Hypothalamus (tissue), 51 donors: ENCODE measurements around the gene RIPPLY2.
A peak's percentile ranks its signal among the peaks of the same experiment; 100 is the strongest.
"Not testable (repeated sequence)": the region's sequence is repeated elsewhere in the genome, so short reads cannot be mapped to it uniquely, and the experiment has no call there.

Experiments used
- DNase-seq, 51 donors: peaks; one replicate each; lab custom pipeline; 2025; lab: John Stamatoyannopoulos, UW

Gene RIPPLY2, protein sequence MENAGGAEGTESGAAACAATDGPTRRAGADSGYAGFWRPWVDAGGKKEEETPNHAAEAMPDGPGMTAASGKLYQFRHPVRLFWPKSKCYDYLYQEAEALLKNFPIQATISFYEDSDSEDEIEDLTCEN

DNA sequence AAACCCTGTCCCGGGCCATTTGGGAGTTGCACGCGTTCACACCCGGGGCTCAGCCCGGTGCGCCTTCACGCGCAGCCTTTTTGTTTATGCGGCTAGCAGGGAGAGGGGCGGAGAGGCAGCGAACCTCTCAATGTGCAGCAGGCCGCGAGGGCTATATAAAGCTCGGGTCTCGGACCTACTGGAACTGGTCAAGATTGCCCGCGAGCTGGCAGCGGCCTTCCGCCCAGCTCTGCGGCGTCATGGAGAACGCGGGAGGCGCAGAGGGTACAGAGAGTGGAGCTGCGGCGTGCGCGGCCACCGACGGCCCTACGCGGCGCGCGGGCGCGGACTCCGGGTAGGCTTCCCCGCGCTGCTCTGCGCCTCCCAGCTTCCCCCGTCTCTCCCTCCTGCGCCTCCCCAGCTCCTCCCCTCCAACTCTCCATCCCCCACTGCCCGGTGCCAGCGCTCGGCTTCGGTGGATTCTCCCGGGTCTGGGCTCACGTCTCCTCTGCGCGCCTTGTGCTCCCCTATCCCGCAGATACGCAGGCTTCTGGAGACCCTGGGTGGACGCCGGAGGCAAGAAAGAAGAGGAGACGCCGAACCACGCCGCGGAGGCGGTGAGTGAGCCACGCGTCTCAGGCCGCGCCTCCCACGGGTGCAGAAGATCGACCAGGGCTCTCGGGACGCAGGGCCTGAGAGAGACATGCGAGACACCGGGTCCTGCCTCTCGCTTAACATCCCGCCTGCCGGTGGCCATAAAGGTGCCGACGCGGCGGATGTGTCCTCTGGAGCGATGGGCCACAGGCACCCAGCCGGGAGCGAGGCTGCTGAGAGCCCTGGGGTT is at the start of gene RIPPLY2:
RIPPLY2 (plus strand) TSS at position 183 of the 823 bp plus-strand sequence; CDS start at position 240, 57 bp downstream.
- DNase-seq, result peak in 50 of 51 donors; percentile 7 to 92 (median 64)

DNA sequence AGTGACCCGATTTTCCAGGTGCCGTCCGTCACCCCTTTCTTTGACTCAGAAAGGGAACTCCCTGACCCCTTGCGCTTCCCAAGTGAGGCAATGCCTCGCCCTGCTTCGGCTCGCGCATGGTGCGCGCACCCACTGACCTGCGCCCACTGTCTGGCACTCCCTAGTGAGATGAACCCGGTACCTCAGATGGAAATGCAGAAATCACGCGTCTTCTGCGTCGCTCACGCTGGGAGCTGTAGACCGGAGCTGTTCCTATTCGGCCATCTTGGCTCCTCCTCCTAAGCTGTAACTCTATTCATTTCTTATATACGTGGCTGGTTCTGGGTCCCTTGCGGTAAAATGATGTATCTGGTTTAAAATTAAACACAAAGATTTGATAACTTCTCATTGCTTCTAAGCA is 49.7 kb upstream of the RIPPLY2 start:
- DNase-seq, result not testable (repeated sequence)

DNA sequence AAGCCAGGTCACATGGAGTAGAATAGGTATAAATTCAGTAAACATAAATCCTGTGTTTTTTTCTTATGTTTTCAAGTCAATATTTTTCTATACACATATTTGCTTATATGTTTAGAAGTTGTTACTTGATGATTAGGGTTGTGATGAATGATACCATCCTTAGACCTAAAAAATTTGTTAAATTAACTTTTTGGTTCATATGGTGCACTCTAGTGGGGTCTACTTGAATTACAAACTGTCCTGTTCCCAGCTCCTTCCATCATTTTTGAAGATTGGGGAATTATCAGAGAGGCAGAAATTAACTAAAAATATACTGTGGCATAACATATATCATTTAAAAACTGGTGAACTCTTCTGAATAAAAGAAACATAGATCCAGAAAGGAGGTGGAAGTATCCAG is 48.3 kb upstream of the RIPPLY2 start:
- no peak for DNase-seq

DNA sequence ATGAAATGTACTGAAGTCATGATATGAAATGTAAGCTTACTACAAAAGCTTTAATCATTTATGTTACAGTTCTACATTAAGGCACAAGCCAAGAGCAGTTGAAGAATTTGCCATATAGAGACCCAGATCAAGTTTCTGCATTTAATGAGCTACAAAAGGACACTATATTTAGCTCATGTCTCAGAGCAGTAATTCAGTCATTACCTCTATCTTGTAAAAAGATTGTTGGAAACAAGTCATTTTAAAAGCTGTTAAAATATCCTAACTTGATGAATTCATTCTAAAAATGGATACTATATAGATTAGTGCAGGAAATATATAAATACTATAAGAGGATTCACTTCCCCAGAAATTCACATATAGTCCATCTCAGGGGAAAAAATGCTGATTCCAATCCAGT is 45.2 kb upstream of the RIPPLY2 start:
- DNase-seq, result no peak

DNA sequence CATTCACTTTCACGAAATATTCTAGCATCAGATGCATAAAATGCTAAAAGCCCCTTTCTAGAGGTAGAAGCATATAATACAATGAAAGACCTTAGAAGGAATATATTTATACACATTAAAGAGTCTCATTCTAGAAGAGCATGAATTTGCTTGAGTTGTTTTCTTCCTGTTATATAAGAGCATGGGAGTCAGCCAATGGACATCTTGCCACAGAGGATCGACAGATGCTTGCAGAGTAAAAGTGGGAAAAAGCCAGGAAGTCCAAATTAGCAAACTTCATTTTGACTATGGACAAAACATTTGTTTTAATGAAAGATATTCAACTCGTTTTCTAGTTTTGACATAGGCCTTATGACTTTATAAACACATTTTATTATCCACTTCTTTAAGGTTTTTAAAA is 44.2 kb upstream of the RIPPLY2 start:
- DNase-seq, result no peak

DNA sequence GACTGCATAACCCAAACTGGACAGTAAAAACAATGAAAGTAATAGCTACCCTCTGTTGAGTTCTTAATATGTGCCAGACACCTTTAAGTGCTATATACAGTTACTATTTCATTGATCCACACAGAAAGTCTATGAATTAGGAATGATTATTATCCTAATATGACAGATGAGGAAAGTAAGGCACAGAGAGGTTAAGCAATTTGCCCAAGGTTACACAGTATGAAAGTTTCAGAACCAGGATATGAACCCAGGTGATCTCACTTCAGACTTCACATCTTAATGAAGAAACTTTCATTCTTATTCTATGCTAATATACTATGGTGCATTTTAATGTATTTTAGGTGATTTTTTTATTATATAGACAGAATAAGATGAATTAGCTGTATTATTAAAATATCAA is 40.6 kb upstream of the RIPPLY2 start:
- DNase-seq, result no peak

DNA sequence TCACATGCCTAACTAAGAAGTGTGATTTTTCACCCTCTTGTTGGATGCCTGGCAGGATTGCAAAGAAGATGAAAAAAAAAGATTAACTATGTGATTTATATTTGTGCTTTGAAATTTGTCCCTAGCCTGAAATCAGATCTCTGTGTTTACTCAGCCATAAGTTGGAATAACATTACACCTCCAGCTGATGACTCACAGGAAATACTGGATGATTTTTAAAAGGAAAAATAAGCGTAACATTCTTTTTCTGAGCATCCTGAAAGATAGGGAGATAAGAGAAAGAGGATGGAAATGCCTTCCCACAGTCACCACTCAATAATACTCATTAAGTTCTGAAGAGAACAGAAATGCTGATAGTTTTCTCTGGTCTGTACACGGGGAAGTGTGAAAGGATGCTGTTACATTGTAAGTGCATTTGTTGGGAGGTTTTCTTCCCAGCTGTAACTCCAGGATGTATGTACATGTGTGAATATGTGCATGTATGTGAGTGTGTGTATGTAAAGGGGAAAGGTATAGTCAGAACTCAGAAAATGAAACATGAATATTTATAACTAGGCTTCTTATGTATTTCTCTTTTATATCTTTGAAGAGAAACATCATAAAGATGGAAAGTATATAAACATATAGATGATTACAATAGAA is 37.4 kb upstream of the RIPPLY2 start:
- DNase-seq, result no peak

DNA sequence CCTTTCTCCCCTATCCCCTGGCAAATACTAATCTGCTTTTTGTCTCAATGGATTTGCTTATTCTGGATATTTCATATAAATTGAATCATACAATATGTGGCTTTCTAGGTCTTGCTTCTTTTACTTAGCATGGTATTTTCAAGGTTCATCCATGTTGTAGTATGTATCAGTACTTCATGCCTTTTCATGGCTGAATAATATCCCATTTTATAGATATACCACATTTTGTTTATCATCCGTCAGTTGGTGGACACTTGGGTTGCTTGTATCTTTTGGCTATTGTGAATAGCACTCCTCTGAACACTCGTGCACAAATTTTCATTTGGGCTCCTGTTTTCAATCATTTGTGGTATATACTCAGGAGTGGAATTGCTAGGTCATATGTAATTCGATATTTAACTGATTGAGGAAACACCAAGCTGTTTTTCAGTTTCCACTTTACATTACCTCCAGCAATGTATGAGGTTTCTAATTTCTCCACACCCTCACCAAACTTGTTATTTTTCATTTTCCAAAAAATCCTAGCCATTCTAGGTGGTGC is 30.5 kb upstream of the RIPPLY2 start:
- no peak for DNase-seq

DNA sequence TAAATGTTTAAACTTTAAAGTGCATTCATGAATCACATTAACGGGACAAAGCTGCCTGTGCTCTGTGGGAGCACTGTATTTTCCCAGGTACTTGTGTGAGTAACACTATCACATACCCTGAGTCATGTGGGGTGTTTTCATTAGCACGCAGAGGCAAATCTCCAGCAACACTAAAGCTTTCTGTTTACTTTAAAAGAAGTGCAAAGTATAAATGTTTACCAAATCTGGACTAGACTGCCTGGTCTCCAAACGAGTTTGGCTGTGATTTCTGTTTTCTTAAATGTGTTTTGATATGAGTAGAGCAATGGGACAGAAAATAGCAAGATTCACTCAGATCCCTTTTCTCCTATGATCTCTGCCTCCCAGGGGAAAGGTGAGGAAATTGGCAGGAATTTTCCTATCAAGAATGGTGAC is 28.8 kb upstream of the RIPPLY2 start:
- no peak for DNase-seq

DNA sequence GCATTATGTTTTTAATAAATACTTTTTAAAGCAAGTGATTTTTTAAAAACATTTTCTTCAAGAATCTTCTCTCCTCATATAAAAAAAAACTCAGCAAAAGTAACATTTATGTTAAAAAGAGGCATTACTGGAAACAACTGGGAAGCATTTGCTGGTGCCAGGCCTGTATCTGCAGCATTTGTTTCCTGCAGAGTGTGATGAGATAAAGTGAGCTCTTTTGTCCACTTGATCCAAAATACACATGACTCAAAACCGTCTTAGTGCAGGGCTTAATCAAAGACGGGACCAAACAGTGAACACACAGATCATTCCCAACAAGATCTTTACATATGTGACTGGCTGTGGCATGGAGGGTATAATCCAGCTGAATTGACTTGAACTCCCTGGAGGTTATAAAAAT is 28.3 kb upstream of the RIPPLY2 start:
- DNase-seq, result no peak

DNA sequence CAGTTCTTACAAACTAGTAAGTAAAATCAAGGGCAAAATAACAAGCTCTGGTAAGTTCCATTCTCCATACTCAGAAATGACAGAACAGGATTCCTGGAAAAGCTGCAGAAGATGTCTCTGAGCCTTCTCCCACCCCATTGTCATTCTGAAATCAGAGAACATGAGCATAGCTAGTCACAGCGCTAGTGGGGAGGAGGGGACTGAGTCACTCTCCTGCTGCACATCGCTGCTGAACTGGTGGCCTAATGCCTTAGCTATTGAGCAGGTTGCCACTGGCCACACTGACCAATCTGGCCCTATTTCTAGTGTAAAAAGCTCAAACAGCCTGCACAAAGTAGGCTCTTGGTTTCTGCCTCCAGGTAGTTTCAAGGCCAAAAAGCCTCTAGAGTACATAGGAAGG is 26.1 kb upstream of the RIPPLY2 start:
- DNase-seq, result no peak

DNA sequence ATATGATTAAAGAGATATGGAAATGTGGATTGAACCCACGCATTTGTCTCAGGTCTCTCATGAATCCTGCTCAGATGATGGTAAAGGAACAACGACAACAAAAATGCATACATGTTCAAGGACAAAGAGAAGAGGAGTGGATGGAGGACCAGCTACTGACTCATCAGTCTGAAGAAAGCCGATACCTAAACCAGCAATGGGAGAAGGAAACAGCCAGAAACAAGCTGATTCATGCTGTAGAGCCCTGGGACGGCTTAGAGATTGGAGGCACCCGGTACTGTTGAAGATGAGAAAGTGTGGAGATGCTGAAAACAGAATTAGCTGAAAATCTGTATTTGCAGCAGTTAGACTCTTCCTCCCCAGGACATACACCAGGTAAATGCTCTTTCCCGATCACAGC is 14.4 kb upstream of the RIPPLY2 start:
- DNase-seq, result no peak

DNA sequence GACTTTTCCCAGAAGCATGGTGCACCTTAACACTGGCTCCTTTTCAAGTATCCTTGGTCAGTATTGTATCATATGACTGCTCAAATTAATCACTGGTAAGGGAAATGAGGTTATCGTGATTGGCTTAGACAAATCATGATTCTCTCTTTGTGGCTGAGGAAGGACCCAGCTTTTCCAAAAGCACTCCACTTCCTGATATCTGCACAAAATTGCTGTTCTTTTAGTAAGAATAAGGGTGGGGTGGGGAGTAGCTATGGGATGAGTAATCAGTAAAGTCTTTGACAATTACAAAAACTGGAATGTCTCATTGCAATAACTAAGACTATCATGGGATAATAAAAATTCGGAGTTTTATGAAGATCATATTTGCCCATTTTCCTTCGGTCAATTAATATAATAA is 9.0 kb upstream of the RIPPLY2 start:
- no peak for DNase-seq

DNA sequence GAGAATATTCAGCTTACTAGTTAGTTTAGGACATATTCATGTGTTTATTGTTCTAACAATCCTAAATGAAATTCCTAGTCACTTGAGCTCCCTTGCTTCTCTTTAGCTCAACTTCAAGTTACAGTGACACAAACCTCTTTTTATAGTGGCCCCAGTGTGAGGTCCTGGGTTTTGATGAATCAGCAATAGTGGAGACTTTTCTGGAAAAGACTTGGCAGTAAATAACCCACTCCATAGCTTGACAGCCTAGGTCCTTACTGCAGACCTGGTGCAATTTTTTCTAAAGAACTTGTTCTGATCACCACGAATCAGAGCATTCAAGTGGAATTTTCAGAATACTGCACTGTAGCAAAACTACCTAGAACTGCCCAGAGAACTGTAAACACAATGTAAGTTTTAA is 6.9 kb upstream of the RIPPLY2 start:
- DNase-seq, result no peak

DNA sequence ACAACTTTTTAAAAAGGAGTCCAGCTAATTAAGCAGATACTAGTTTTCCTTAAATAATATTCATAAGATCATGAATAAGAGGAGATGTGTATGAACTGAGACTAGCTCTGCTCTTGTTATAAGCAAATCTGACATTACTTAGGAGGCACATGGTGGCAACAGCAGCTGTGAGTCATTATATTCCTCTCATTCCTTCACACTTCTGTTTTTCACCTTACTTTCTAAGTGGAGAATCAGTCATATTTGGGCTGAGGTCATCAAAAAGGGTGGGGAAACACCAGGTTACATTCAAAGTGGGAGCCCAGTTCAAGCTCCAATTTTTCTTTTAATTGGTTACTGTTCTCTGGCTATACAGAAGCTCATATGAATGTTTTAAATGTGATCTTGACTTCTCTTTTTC is 6.0 kb upstream of the RIPPLY2 start:
- no peak for DNase-seq

DNA sequence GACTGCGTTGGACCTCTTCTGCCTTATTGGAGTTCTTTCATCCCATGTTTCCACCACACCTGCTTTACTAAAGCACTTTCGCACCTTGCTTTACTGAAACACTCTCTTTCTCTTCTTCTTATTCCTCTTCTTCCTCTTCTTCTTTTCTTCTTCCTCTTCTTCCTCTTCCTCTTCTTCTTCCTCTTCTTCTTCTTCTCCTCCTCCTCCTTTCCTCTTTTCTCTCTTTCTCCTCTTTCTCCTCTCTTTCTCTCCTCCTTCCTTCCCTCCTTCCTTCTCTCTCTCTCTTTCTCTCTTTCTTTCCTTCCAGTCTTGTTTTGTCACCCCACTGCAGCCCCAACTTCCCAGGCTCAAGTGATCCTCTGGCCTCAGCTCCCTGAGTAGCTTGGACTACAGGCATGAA is 4.0 kb upstream of the RIPPLY2 start:
- no peak for DNase-seq

DNA sequence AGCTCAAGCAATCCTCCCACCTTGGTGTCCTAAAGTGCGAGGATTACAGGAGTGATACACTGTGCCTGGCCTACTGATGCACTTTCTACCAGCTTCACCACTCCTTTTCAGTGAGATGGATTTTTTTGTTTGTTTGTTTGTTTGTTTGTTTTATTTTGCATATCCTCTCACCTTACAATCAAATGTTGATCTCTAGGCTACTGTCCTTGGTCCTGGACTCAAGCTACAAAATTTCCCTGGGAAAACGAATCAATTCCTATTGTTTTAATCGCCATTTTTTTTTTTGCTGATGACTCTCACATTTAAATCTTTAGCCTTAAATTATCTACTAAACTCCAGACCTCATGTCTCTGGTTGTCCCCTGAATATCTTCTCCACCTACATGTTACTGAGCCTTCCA is 3.5 kb upstream of the RIPPLY2 start:
- no peak for DNase-seq

DNA sequence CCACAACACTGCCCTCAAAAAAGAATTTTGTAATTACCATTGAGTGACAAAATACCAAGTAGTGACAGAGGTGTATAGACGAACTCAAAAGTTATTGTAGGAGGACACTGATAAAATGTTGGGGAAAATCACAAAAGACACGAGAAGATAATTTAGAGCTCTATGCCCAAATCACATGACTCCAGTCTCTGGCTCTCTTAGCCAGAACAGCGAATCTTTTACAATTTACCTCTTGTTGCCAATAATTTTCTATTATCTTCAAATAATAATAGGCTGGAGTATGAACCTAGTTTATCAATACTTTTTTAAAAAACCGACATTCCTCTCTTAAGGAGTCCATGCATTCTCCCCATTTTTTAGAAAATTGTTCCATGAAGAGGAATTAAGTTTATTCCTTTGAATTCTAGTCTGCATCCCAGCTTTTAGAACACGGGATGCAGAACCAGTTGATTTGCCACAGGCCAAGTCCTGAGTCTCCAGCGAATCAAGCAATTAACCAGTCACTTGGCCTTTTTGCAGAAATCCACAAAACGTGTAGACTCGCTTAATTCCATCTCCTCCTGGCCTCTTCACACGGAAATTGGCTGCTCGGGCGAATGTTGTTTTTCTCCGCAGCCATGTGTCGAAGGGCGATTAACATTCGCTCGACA is 507 bp upstream of the RIPPLY2 start:
- peak in 1 of 51 donors; percentile 54 for DNase-seq

DNA sequence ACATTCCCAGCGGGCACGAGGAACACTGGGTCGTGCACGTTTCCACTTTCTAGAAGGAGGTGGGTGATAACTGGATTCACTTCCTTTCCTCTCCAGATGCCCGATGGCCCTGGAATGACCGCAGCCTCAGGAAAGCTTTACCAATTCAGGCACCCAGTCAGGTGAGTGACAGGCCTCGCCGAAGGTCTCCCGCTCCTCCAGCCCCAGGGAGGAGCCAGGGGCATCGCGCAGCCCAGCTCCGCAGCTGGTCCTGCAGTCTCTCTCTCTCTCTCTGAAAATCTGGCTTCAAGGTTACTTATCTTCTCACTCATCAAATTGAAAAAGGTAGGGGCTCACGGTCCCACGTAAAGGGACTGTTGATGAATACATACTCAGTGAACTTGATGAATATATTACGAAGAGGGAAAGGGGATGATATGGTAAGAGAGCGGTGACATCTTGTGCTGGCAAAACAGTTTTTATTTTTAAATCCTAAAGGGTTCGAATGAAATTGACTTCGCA is 891 bp downstream of the RIPPLY2 start:
- peak in 22 of 51 donors; percentile 33 to 84 (median 58) for DNase-seq

DNA sequence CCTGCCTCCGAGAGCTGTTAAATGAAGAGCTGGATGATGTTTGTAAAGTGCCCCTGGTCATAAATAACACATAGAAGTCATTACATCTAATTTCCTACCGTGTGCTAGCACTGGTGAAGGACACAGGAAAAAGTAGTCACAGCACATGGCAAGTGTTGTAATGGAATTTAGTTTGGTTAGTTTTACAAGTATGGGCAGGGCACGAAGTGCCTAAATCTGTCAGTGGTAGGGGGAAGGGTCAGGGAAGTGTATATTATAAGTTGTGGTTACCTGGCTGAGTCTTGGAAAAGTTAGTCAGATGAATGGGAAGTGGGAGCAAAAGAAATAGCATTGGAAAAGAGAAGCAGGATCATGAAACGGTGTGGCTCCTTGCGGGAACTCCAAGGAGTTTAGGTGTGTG is 1.6 kb downstream of the RIPPLY2 start:
- no peak for DNase-seq
